ENCODE data around the gene KNSTRN. TPM values are rescaled to one million over a fixed set of nuclear protein-coding genes. Genes with fewer than 3 reads are reported as not detected.

KNSTRN gene
- total and polyA plus RNA-seq, 2 of the 8 experiments (the other 6 are each of a cell fraction or from before 2014, with no cell fraction given): 25.1 to 79.4 TPM

GRCh38 chr15:40338041-40338657 lies 44.4 kb upstream of the KNSTRN start:
- no peak overlapping the region for H3K9ac ChIP-seq (replicated peaks in 1 of 4; ENCODE audit: extremely low read depth in 1 of 4, low read depth in 3 of 4, low read length in 3 of 4)
- TF ChIP-seq TAF1 (IDR thresholded peaks at IDR 0.05; ENCODE audit: low read depth, low read length): 0 out of 2 replicates have a peak, but pooled peaks have one; percentile 11
- TF ChIP-seq CBX5 (IDR thresholded peaks at IDR 0.05; ENCODE audit: low read depth, low read length): no peak
- no peak; the same call in 1 of the 2 replicates for TF ChIP-seq E2F6 (IDR thresholded peaks at IDR 0.05)
- 0 out of 2 replicates have a peak, but pooled peaks have one; percentile 21 for TF ChIP-seq CREB1 (IDR thresholded peaks at IDR 0.05)
- TF ChIP-seq SP4 (IDR thresholded peaks at IDR 0.05; ENCODE audit: low read length): 0 out of 2 replicates have a peak, but pooled peaks have one; percentile 67
- TF ChIP-seq RAD21 (IDR thresholded peaks at IDR 0.05 in 1 of 2, conservative IDR thresholded peaks at IDR 0.05 in 1 of 2; ENCODE audit: low read depth in 2 of 2, low read length in 2 of 2): peak; percentile 87 to 88
- peak; percentile 47; the same call in 1 of the 2 replicates for TF ChIP-seq TEAD4 (IDR thresholded peaks at IDR 0.05; ENCODE audit: low read depth, low read length)
- no peak for TF ChIP-seq KDM1A (IDR thresholded peaks at IDR 0.05; ENCODE audit: borderline replicate concordance, low read length)
- TF ChIP-seq MAX (IDR thresholded peaks at IDR 0.05): peak; percentile 39; the same call in 1 of the 2 replicates
- TF ChIP-seq YY1 (IDR thresholded peaks at IDR 0.05; ENCODE audit: low read depth, low read length): 0 out of 2 replicates have a peak, but pooled peaks have one; percentile 13

More at GRCh38 chr15:40338041-40338657, 44.4 kb upstream of the KNSTRN start:
- Histone ChIP-seq H4K20me1 (replicated peaks in 1 of 2; ENCODE audit: control insufficient read depth in 1 of 2, insufficient read depth in 2 of 2, low read length in 2 of 2) (no peaks in the 10 kb centered on the region), H3K27ac (ENCODE audit: low read depth, low read length) (no peak overlapping the region), H2BK12ac (ENCODE audit: low read depth, low read length) (peak overlapping the region; percentile 92; the same call in 1 of the 2 replicates), H3K56ac (replicated peaks; ENCODE audit: insufficient read length, low read depth, low read length) (no peak overlapping the region), H3K4me1 (replicated peaks in 1 of 4; ENCODE audit: control insufficient read depth in 3 of 4, insufficient read depth in 4 of 4, low read length in 3 of 4) (peaks cover 0 to 44% (median 28%) of the 10 kb centered on the region in 4 experiments; a peak in 6 of 7 replicates), H2BK15ac (ENCODE audit: low read length) (peak overlapping the region; percentile 92; the same call in 1 of the 2 replicates), H2AK5ac (ENCODE audit: low read depth, low read length) (no peak overlapping the region), H2BK5ac (ENCODE audit: low read depth, low read length) (peak overlapping the region; percentile 4; the same call in 1 of the 2 replicates), H3K18ac (ENCODE audit: extremely low read depth, low read length) (no peak overlapping the region), H3K4me2 (ENCODE audit: insufficient read depth in 1 of 2, low read depth in 2 of 2, low read length in 2 of 2) (0 out of 4 replicates have a peak overlapping the region, but pooled peaks of 1 of the 2 experiments have one; percentile 0), H4K5ac (ENCODE audit: insufficient read length, low read depth, low read length) (no peak overlapping the region), H4K91ac (replicated peaks; ENCODE audit: insufficient read length, low read length) (no peak overlapping the region), H2AFZ (ENCODE audit: low read length) (no peak overlapping the region), H2BK20ac (ENCODE audit: low read length) (peak overlapping the region; percentile 56; the same call in 1 of the 2 replicates), H3K36me3 (ENCODE audit: control insufficient read depth in 2 of 4, insufficient read depth in 4 of 4, low read length in 3 of 4) (no peaks in the 10 kb centered on the region), H3K27me3 (replicated peaks in 1 of 4; ENCODE audit: control insufficient read depth in 3 of 4, extremely low read depth in 1 of 4, insufficient read depth in 3 of 4, low read length in 3 of 4) (peaks cover 0 to 4% (median under 1%) of the 10 kb centered on the region in 4 experiments; a peak in 1 of 7 replicates), H2BK120ac (replicated peaks; ENCODE audit: low read depth, low read length) (no peak overlapping the region), H3K4me3 (ENCODE audit: extremely low read depth in 1 of 4, insufficient read depth in 2 of 4, low read depth in 3 of 4, low read length in 4 of 4) (no peak overlapping the region), H3K79me2 (ENCODE audit: control insufficient read depth in 1 of 2, insufficient read depth in 2 of 2, low read length in 2 of 2) (no peaks in the 10 kb centered on the region), H3K9me3 (ENCODE audit: insufficient read depth in 2 of 2, low read depth in 1 of 2, low read length in 1 of 2) (no peaks in the 10 kb centered on the region), H3K23me2 (ENCODE audit: low read depth, low read length) (no peaks in the 10 kb centered on the region), H4K8ac (ENCODE audit: extremely low read depth, insufficient read depth, low read length) (no peak overlapping the region), H3K23ac (ENCODE audit: insufficient read length) (no peak overlapping the region), H3K4ac (replicated peaks; ENCODE audit: insufficient read length, low read depth, low read length) (no peak overlapping the region), H3K79me1 (ENCODE audit: low read depth, low read length) (no peaks in the 10 kb centered on the region), H3K14ac (ENCODE audit: insufficient read length) (no peak overlapping the region)
- FAIRE-seq: peak; percentile 88
- ChIA-PET CTCF (ENCODE audit: partially characterized antibody) (interaction anchor here (0.6 to 27.4 kb wide), 34 partner anchors 11 to 549 kb away, joined by 3 to 584 read pairs (median 4); partner anchors contain the start of genes ANKRD63, DISP2, INAFM2 and IVD), POLR2A (ENCODE audit: partially characterized antibody) (interaction anchor here (0.5 to 8.1 kb wide), 8 partner anchors 11 to 90 kb away, joined by 3 to 66 read pairs (median 6); partner anchors contain the start of gene INAFM2)
- WGBS, 2 experiments (ENCODE audit: extremely low coverage in 1 of 2, insufficient coverage in 1 of 2, insufficient read length in 1 of 2, insufficient replicate concordance in 2 of 2, low coverage in 1 of 2, low lambda C conversion rate in 2 of 2, missing lambda C conversion rate in 1 of 2): 37% methylated on average over 11 of the region's 11 CpGs; no CpG with 5 or more reads in 1 of the 2 experiments
- peak in 1 of 2 experiments; percentile 93 for DNase-seq (ENCODE audit: low read depth in 1 of 2, low spot score in 2 of 2)

Data from H1 (cell line).